ENCODE measurements around the gene PEX11B. TPM values are rescaled to one million over a fixed set of nuclear protein-coding genes. Genes with fewer than 3 reads are reported as not detected.

Gene PEX11B
- total and polyA plus RNA-seq, 2 of the 8 experiments (the other 6 are each of a cell fraction or from before 2014, with no cell fraction given), result 9.1 to 15.1 TPM

DNA sequence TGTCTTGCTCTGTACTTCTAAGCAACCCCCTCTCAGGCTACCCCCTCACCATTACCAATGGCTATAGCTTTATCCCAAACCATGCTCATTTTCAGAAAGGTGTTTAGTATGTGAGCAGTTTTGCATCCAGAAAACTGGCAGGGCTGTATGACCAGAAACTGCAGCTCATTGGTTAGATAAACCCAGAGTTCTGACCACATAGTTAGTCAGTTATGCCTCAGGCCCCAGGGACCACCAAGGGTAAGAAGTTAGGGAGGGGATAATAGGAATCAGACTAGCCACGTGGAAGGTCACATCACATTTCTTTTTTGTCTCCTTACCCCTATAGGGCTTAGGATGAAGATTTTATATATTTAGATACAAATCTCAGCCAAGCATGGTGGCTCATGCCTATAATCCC lies 9.9 kb downstream of the PEX11B start (continued):
- TF ChIP-seq SIN3A (conservative IDR thresholded peaks at IDR 0.05 in 1 of 2, IDR thresholded peaks at IDR 0.05 in 1 of 2; ENCODE audit: low read depth in 1 of 2, low read length in 2 of 2) (no peak), SP1 (IDR thresholded peaks at IDR 0.05; ENCODE audit: low read depth, low read length) (no peak), GTF2F1 (IDR thresholded peaks at IDR 0.05; ENCODE audit: borderline replicate concordance, low read depth, low read length) (no peak), CHD1 (IDR thresholded peaks at IDR 0.05; ENCODE audit: low read depth, low read length) (no peak)
